NCI-H2107 treated with DMSO at 0.1 percent for 48 hours (cell line): ENCODE data around the gene CTIF.

Source experiments
- DNase-seq: peaks from one replicate; lab custom pipeline; 2025; ENCODE audit not compliant: unreplicated experiment; lab: John Stamatoyannopoulos, UW

Gene CTIF

DNA sequence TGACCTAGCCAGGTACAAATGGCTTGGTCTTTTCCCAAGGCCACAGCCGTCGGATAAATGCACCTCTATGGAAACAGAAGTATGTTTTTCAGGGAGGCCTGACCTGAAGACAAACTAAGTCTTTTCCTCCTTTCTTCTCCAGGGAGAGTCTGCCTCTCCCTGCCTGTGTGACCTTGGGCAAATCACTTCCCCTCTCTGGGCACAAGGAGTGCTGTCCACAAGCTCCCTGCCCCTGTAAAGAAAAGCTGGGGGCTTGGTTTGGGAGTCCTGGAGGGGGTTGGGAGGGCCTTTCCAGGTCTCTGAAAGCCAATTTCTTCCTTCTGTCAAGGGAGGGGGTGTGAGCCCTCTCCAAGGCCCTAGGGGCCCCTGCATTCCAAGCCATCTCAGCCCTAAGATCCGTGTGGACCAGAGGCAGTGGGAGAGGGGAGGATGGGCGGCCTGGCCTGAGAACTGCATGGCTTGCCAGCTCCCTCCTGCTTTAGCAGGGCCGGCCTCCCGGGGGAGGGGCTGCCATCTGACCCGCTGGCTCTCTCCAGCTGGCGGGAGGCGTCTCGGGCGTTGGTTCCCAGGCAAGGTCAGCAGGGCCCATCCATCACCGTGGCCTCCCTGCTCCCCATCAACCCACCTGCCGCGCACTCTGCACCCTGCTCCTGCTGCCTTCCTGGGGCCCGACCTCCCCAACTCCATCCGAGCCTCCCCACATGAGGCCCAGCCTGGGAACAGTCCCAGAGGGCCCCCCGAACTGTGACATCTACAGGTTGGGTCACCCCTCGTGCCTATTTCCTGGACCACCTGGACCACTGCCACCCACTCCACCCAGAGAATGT lies 350.5 kb downstream of the CTIF start:
- DNase-seq = no peak

DNA sequence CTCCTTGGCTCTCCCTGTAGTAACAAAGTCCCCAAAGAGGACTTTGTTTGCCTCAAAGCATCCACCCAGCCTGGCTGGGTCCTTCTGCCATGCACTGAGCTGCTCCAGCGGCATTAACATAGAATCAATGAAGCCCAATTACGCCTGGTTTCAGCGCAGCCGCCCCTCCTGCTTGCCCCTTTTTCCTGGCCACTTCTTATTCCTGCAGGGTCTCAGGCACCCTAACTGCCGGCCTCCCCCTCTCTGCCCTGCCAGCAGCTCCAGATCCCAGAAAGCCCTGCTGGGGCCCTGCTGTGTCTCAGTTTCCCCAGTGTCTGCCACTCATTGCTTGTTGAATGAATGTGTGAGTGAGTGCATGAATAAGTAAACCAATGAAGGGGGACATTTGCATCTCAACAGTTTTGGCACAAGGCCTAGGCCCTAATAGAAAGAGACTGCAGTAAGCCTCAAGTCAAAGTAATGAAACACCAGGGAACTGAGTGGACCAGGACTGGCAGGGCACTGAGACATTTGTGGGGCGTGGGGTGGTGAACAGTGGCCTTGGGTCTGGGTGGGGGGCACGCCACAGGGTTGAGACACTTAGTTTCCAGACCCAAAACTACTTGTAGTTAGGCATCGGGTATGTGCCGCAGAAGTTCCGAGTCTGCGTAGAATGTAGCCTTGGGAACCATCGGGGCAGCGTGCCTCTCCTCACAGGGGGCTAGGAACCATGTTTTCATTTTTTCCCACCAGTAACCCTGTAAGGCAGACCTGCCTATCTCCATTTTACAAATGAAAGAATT lies 351.3 kb downstream of the CTIF start:
- DNase-seq = no peak

DNA sequence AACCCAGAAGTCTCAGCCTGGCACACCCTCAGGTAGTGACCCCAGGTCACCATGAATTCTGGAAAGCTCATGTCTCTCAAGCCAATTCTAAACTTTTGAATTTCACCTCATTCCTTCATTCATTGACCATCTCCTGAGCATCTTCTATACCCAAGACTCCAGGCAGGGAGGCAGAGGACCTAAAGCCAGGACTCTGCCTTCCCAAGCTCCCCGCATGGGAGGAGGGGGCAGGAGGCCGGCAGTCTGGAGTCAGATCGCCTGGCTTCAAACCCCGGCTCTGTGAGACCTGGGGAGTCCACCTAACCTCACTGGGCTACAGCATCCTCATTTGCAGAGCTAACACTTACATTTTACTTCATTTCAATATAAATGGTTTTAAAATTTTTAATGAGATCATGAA lies 352.9 kb downstream of the CTIF start:
- DNase-seq = no peak

DNA sequence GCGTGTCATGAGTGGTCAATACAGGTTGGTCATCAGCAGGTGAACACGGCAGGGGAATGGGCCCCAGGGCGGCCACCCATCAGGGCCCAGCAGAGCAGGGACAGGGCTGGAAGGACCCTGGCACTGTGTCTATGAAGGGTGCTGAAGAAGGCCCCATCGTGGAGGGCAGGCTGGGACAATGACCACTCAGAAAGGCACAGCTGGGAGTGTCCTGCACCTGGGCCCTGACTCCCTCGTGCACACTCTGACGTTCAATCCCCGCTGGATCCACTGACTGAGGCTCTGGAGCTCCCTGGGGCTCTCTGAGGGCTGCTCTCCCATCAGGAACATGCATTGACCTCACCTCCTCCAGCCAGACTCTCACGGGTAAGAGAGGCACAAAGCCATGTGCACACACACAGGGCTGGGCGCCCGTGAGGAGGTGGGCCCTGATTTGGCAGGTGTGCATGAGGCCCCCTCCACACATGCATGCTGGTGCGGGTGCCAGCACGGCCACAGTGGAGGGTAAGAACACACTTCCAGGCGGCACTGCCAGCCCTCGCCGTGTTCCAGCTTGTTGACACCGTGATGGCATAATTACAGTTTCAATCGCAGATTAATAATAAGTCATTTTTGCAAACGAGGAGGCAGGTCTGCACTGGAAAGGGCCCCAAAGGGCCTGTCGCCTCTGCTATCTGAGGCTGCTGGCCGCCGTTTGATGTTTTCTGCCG lies 353.5 kb downstream of the CTIF start:
- no peak for DNase-seq

DNA sequence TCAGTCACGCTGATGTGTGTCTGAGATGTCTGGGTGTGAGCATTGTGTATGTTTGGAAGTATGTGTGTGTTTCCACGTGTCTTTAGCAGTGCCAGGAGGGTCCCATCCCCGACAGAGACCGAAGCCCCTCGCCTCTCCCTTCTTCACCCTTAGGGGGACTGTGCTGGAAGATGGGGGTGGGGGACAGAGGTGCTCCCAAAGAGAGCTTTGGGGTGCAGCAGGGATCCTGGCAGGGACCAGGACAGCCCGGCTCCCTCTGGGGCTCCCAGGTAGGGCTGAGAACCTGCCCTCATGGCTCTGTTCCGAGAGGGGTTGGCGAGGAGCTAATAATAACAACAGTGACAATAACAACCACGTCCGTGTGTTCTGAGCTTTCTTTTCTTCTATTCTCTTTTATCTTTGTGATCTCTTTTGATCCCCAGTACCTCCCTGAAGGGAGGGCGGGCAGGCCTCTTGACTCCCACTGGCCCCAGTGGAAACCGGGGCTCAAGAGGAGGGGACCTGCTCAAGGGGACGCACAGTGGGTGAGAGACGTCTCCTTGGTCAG lies 354.3 kb downstream of the CTIF start:
- no peak for DNase-seq

DNA sequence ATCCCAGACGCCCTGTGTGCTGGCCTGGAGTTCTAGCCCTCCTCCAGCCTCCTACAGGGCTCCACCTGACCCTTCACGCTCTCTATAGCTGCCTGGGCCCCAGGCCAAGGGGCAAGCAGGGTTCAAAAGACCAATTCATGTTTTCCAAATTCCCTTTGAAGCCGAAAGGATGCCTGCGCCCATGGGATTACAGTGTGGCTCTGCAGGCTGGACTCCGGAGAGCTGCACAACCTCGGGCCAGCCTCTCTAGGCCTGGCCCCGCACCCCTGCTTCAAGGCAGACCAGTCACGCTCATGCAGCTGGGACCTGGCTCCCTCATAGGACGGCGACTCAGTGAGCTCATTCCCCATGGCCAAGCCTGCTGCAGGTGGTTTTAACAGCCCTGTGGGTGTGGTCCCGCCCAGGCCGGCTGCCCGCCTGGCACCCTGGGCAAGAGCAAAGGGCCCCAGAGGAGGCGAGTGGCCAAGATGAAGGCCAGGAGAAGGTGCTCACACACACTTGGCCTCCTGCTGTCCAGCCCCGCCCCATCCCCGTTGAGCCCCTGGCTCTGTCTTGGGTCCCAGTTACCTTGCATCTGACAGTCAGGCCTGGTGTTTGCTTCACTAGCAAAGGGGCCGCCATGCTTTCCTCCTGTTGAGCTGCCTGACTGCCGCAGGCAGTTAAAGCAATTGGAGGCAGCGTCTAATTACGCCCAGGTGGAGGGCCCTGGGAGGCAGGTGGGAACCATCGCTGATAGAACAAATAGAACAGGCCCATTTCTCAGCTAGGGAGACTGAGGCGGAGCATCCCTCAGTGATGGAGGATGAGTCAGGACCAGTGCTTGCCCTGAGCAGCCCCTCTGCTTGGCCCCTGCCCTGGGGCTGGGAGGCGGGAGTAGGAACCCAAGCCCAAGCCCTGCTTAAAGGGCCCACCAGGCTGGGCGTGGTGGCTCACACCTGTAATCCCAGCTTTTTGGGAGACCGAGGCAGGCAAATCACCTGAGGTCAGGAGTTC lies 355.1 kb downstream of the CTIF start:
- DNase-seq = no peak

DNA sequence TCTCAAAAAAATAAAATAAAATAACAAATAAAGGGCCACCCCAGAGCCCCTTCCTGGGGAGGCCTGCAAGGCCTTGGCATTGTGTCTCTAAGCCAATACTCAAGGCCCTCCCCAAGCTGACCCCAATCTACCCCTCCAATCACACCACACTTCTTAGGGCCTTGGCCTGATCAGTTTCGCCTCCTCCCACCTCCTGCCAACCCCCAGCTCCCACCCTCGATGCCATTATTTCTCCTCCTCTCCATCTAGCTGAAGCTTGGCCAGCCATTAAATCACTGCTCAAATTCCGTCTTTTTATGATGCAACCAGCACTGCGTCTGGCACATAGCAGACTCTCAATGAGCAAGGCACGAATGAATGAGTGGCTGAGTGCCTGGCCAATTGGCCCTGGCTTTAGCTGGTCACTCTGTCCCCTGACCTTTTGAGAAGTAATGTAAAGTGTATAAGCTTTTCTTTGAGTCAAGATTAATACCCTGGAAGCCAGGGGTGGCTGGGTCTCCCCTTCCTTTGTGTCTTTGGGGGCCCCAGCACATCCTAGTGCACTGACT lies 356.0 kb downstream of the CTIF start:
- no peak for DNase-seq

DNA sequence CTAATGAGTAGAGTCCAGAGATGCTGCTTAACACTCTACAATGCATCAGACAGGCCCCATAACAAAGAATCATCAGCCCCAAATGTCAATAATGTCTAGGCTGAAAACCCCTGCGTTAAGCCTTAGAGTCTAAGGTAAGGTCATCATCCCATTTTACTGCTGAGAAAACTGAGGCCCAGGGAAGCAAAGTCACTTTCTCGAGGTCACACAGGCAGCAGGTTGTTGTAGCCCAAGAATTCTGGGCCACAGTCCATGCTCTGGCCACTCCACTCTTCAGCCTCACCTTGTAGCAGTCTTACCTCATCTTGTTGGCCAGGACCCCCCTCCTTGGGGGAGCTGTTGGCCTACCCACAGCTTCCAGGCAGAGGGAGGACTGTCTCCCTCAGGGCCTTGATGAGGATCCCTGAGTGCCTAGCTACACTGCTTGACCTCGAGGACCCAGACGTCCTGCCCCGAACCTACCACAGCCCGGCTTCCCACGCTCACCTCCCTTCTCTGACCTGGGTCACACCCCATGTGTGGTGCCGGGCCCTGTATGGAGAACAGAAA lies 357.6 kb downstream of the CTIF start:
- no peak for DNase-seq

DNA sequence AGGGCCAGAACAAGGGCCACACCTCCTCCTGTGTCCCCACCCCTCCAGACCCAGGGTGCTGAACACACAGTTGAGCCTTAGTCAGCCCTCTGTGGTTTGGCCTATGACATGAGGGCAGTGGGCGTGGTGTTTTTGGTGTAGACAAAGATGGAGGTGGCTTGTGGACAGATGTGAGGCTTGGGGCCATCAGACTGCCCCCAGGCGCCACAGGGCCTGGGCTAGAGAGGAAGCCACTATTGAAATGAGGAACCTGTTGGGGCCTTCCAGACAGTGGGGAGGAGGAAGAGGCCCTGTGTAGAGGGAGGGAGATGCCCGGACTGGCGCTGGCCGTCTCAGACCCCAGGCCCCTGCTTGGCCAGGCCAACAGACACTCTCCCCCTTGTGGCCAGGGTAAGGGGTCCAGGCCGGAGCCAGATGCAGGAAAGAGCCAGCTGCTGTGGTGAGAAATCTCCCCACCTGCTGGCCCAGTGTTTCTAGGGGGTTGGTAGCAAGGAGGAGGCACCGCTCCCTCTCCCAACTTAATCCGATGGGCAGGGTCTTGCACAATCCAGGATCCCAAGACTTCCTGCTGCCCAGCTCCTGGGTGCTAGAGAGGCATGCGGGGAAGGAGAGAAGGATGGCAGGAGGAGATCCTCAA lies 358.2 kb downstream of the CTIF start:
- DNase-seq = no peak

DNA sequence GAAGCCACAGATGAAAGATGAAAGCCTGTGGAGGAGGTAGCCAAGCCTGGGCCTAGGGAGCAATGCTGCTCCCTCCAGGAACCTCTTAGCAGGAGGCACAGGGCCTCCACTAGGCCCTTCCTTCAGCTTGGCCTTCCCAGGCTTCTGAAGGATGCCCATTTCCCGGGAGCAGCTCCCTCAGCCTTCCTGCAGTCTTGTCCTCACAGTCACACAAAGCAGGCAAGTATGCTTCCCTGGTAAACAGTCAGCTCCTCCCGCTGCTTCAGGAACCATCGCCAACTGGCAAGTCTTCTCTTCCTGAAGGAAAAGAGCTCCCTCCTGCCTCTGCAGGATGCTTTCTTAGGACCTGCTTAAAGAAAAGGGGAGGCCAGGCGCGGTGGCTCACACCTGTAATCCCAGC lies 358.7 kb downstream of the CTIF start:
- DNase-seq = no peak

DNA sequence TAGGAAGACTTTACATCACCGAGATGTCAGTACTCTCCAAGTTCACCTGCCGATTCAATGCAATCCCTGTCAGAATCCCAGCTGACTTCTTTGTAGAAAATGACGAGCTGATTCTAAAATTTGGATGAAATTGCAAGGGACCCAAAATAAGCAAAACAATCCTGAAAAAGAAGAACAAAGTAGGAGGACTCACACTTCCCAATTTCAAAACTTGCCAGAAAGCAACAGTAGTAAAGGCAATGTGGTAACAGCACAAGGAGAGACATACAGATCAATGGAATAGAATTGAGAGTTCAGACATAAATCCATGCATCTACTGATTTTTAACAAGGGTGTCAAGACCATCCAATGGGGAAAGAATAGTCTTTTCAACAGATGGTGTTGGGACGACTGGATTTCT lies 359.7 kb downstream of the CTIF start:
- no peak for DNase-seq

DNA sequence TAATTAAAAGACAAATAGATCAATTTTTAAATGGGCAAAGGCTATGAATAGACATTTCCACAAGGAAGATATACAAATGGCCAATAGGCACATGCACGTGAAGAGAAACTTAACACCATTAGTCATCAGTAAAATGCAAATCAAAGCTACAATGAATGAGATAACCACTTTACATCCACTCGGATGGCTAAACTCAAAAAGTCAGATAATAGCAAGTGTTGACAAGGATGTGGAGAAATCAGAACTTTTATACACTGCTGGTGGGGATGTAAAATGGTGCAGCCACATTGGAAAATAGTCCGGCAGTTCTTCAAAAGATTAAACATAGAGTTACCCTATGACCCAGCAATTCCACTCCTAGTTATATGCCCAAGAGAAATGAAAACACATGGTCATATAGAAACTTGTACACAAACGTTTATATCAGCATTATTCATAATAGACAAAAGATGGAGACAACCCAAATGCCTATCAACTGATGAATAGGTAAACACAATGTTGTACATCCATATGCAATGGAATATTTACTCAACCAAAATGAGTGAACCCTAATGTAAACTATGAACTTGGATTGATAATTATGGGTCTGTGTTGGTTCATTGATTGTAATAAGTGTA lies 360.8 kb downstream of the CTIF start:
- DNase-seq = no peak

DNA sequence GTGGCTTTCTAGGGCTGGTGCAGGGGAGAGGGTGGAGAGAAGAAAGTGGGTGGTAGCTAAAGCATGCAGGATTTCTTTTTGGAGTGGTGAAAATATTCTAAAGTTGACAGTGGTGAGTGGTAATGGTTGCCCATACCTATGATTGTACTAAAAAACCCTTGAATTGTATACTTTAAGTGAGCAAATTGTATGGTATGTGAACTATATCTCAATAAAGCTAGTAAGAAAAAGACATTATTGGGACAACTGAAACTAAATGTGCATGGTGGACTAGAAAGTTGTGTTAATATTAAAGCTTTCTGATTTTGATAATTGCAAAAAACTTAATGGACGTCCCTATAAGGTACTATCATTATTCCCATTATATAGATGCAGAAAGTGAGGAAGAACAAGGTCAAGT lies 361.6 kb downstream of the CTIF start:
- DNase-seq = no peak

DNA sequence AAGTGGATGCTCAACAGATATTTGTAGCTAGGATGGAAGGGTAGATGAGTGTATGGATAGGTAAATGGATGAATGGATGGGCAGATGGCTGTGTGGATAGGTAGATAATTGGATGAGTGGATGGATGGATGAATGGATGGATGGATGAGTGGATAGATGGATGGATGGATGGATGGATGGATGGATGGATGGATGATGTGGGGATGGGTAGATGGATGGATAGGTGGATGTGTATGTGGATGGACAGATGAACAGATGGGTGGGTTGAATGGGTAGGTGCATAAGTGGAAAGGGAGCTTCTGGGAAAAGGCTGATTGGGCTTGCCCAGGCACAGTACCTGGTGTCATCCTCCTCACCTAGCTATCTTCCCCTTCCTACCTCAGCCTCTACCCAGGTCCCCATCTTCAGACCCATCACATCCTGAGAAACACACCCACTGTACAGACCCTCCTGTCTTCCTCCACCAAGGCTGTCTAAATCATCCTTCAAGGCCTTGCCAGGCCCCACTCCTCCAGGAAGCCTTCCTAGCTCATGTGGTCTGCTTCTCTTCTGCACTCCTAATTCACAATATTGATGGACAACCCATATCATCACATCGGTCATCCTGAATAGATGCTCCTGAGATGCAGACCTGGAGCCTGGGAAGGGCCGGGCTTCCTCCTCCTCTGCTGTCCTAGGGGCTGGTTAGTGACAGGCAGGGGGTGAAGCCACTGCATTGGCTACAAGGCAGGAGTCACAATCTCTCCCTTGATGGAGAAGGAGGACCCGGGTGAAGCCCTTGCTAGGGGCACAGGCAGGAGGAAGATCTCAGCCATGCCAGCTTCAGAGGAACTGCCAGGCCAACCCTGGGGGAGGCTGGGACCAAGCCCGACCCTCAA lies 362.6 kb downstream of the CTIF start:
- no peak for DNase-seq

DNA sequence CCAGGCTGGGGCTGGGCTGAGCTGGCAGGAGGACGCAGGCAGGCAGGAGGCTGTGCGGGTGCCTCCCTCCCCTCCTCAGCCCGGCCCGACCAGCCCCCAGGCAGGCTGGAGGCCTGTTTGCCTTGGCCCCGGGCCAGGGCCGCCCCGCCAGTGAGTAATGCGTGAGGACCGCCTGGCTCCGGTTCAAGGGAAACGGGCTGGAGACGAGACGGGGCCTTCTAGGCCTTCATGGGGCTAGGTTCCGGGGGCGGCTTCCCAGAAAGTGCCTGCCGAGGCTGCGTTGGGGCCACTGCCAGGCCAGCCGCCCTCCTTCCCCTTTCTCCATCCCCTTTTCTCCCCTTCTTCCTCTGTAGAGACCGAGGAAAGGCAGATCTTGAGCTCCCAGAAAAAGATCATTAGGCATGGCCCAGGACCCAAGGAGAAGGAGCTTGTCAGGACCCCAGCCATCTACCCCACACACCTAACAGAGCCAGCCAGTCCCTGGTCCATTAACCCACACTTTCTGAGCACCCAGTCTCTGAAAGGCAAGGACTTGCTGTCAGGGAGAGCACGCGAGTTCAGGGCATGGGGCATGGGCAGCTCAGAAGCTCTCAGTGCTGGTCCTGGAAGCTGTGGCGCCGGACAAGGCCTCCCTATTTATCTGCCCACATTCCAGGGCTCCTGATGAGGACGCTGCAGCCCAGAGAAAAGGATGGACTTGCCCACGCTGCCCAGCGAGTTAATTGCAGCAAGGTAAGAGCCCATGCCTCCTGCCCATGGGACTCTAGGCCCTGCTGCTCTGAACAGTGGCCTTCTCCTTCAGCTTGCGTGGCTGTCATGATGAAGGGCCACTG lies 363.4 kb downstream of the CTIF start:
- DNase-seq = no peak

DNA sequence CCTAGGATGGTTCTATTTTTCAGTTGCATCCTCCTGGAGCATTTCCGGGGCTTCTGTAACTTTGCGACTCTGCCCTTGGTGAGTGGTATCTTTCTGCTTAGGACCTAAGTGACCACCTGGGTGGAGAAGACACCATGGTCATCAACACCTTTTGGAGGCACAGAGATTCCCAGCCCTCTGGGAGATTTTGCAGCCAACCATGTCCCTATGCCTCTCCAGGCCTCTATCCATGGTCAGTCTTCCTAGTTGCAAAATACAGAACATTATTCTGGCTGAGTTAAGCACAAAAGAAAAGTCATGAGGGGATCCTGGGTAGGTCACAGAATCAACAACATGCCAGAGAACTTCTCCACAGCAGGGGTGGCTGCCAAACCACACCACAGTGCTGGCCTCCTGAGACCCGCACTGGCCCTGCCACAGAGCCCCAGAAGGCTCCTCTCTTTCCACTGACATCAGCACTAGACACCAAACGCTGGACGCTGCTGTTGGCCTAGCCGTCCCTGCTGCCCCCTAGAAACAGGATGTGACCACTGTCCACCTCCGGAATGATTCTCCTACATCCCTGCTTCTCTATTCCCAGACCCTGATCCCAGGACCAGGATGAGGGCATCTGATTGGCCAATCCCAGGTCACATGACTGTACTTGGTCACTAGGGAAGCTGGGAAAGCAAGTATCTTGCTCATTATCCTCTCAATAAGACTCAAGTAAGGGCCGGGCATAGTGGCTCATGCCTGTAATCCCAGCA lies 364.2 kb downstream of the CTIF start:
- DNase-seq = no peak
